T-cell (primary cell): ENCODE data around the gene LENG9. TPM values are rescaled to one million over a fixed set of nuclear protein-coding genes. Genes with fewer than 3 reads are reported as not detected.

ENCODE experiments used
- ATAC-seq, 4 experiments: fragments of 200-7000 bp in 3 of 4; fragments of 150-1000 bp in 1 of 4; cut with Tn5 transposase; replicated peaks in 1 of 4; 1 replicate in 3 of 4; 2 replicates in 1 of 4; pipeline ENCODE4 v1.10.0; 2021; ENCODE audit warnings: moderate library complexity in 3 of 4, mild to moderate bottlenecking in 2 of 4, moderate number of reproducible peaks in 1 of 4
- CTCF ChIA-PET, 2 donors: fragments of 300-600 bp; sonication (Branson Sonifier 250); formaldehyde crosslinking; loops; one replicate each; lab custom pipeline; 2022; ENCODE audit warnings: antibody characterized with exemption in 2 of 2; lab: Charles Lee
- POLR2A ChIA-PET, 2 donors: fragments of 300-600 bp; sonication (Branson Sonifier 250); formaldehyde crosslinking; loops; one replicate each; lab custom pipeline; 2022; ENCODE audit warnings: antibody characterized with exemption in 2 of 2; lab: Charles Lee
- DNase-seq, 35 experiments: peaks; one replicate each; pipeline versions ENCODE4 v3.0.0 to v3.0.0-alpha.2; 2013 to 2023
- H3K27ac ChIP-seq: one replicate; pipeline ENCODE4 v1.5.1; 2013; ENCODE audit warnings: low read length
- H3K27me3 ChIP-seq, 2 experiments: replicated peaks in 1 of 2; 1 replicate in 1 of 2; 2 replicates in 1 of 2; pipeline versions ENCODE4 v1.6.1 to v1.7.0; 2013; ENCODE audit warnings: low read length in 1 of 2, mixed read lengths in 1 of 2; ENCODE audit not compliant: control insufficient read depth in 2 of 2, insufficient read depth in 2 of 2; ENCODE audit errors: extremely low read depth in 1 of 2
- H3K36me3 ChIP-seq, 2 donors: 1 replicate in 1 of 2; 2 replicates in 1 of 2; pipeline versions ENCODE4 v1.6.1 to v1.7.0; 2013; ENCODE audit warnings: low read length in 1 of 2; ENCODE audit not compliant: control insufficient read depth in 2 of 2, insufficient read depth in 1 of 2; ENCODE audit errors: extremely low read depth in 1 of 2
- H3K4me1 ChIP-seq, 2 experiments: 1 replicate in 1 of 2; 2 replicates in 1 of 2; pipeline versions ENCODE4 v1.6.1 to v1.7.0; 2013; ENCODE audit warnings: low read length in 2 of 2, mixed read lengths in 1 of 2; ENCODE audit not compliant: insufficient read depth in 2 of 2, control insufficient read depth in 1 of 2; ENCODE audit errors: extremely low read depth in 1 of 2
- H3K4me3 ChIP-seq, 2 donors: 1 replicate in 1 of 2; 2 replicates in 1 of 2; pipeline versions ENCODE4 v1.5.1 to v1.7.0; 2013; ENCODE audit warnings: mild to moderate bottlenecking in 2 of 2, low read length in 1 of 2, moderate library complexity in 1 of 2; ENCODE audit not compliant: control insufficient read depth in 1 of 2; ENCODE audit errors: extremely low read depth in 1 of 2
- H3K9me3 ChIP-seq: 2 replicates; pipeline ENCODE4 v1.7.0; 2013
- H3K27ac Mint-ChIP-seq, 2 donors: one replicate each; pipeline ENCODE4 v1.8.0; 2020 to 2021; ENCODE audit warnings: mild to moderate bottlenecking in 2 of 2, mixed read lengths in 2 of 2
- H3K27me3 Mint-ChIP-seq, 2 donors: one replicate each; pipeline ENCODE4 v1.8.0; 2021 to 2022; ENCODE audit warnings: mixed read lengths in 2 of 2
- H3K36me3 Mint-ChIP-seq: one replicate; pipeline ENCODE4 v1.8.0; 2021; ENCODE audit warnings: mixed read lengths
- H3K4me1 Mint-ChIP-seq, 3 donors: one replicate each; pipeline ENCODE4 v1.8.0; 2020 to 2022; ENCODE audit warnings: mixed read lengths in 3 of 3, mild to moderate bottlenecking in 1 of 3
- H3K4me3 Mint-ChIP-seq, 3 donors: one replicate each; pipeline ENCODE4 v1.8.0; 2020 to 2022; ENCODE audit warnings: mild to moderate bottlenecking in 3 of 3, mixed read lengths in 3 of 3, moderate library complexity in 3 of 3
- H3K9me3 Mint-ChIP-seq, 3 donors: one replicate each; pipeline ENCODE4 v1.8.0; 2020 to 2022; ENCODE audit warnings: mixed read lengths in 3 of 3
- WGBS: methylation state at CpG from one replicate; pipeline ENCODE4 v1.1.5; 2013; ENCODE audit warnings: missing lambda C conversion rate; ENCODE audit not compliant: insufficient coverage; 5-methylcytosine and 5-hydroxymethylcytosine counted together
- total RNA-seq, 35 experiments: library from RNA in 6 of 35; stranded (reverse) in 6 of 35; fragments of 120-200 nt in 1 of 35; gene quantifications; one replicate each; pipeline versions ENCODE4 v1.2.1 to v1.2.4 and lab custom pipeline; 2013 to 2026

LENG9 gene
- total RNA-seq, 5 donors from 2014 or later (not counting 1 experiment from before 2014, with no cell fraction given) = 2.2 to 7.9 (median 7.5) TPM

- peak overlapping the region; percentile 51 for H3K27ac ChIP-seq
- POLR2A ChIA-PET = interaction anchor here (0.5 to 1.9 kb wide), 4 partner anchors 9 to 29 kb away, joined by 3 to 7 read pairs (median 4); no protein-coding TSS in a partner anchor
- H3K4me3 Mint-ChIP-seq = peak overlapping the region in 1 of 3 donors; percentile 85
- H3K27me3 ChIP-seq = peaks cover 0 to 6% of the 10 kb centered on the region in 2 experiments
- WGBS = 86% methylated on average over 13 of the region's 15 CpGs
- peak overlapping the region in 1 of 2 donors; percentile 44 for H3K27ac Mint-ChIP-seq
- no peaks in the 10 kb centered on the region for H3K9me3 ChIP-seq
- no peaks in the 10 kb centered on the region for H3K27me3 Mint-ChIP-seq
- CTCF ChIA-PET = no interaction called here
- peaks cover 18% of the 10 kb centered on the region for H3K36me3 Mint-ChIP-seq
- peaks cover 31 to 44% (median 41%) of the 10 kb centered on the region in 3 donors for H3K4me1 Mint-ChIP-seq
- H3K36me3 ChIP-seq = peaks cover 10 to 46% of the 10 kb centered on the region in 2 donors
- DNase-seq = peak in 1 of 35 experiments; percentile 8
- H3K9me3 Mint-ChIP-seq = no peaks in the 10 kb centered on the region
- peaks cover 7 to 54% of the 10 kb centered on the region in 2 experiments for H3K4me1 ChIP-seq
- peak overlapping the region in 1 of 2 donors; percentile 83 for H3K4me3 ChIP-seq
- no peak for ATAC-seq
Observed at GRCh38 chr19:54462047-54462654, 1.4 kb downstream of the LENG9 start.

- H3K4me1 Mint-ChIP-seq = peaks cover 31 to 44% (median 41%) of the 10 kb centered on the region in 3 donors
- H3K9me3 Mint-ChIP-seq = no peaks in the 10 kb centered on the region
- H3K27me3 Mint-ChIP-seq = no peaks in the 10 kb centered on the region
- ChIA-PET CTCF (no interaction called here), POLR2A (interaction anchor here (0.5 to 1.1 kb wide), 4 partner anchors 9 to 28 kb away, joined by 3 to 7 read pairs (median 3); no protein-coding TSS in a partner anchor)
- Histone ChIP-seq H3K9me3 (no peaks in the 10 kb centered on the region), H3K4me1 (peaks cover 7 to 54% of the 10 kb centered on the region in 2 experiments), H3K27ac (no peak overlapping the region), H3K27me3 (peaks cover 0 to 6% of the 10 kb centered on the region in 2 experiments), H3K4me3 (no peak overlapping the region), H3K36me3 (peaks cover 10 to 51% of the 10 kb centered on the region in 2 donors)
- H3K27ac Mint-ChIP-seq = peak overlapping the region in 1 of 2 donors; percentile 44
- no peak for ATAC-seq
- DNase-seq = no peak
- H3K36me3 Mint-ChIP-seq = peaks cover 18% of the 10 kb centered on the region
- H3K4me3 Mint-ChIP-seq = peak overlapping the region in 2 of 3 donors; percentile 51 to 85
- WGBS = no CpG with 5 or more reads among the region's 3 CpGs
Observed at GRCh38 chr19:54461613-54462012, 2.0 kb downstream of the LENG9 start.

- peak overlapping the region in 2 of 3 donors; percentile 51 to 85 for H3K4me3 Mint-ChIP-seq
- CTCF ChIA-PET = no interaction called here
- POLR2A ChIA-PET = interaction anchor here (0.5 to 1.1 kb wide), 3 partner anchors 8 to 11 kb away, joined by 3 to 4 read pairs (median 3); no protein-coding TSS in a partner anchor
Observed at GRCh38 chr19:54461210-54461609, 2.4 kb downstream of the LENG9 start.

GRCh38 chr19:54460230-54461005 lies 3.2 kb downstream of the LENG9 start:
- H3K36me3 Mint-ChIP-seq = peaks cover 18% of the 10 kb centered on the region
- no peaks in the 10 kb centered on the region for H3K27me3 Mint-ChIP-seq
- DNase-seq (no peak), ATAC-seq (no peak)
- Histone ChIP-seq H3K4me1 (peaks cover 7 to 54% of the 10 kb centered on the region in 2 experiments), H3K27ac (no peak overlapping the region), H3K4me3 (no peak overlapping the region), H3K9me3 (no peaks in the 10 kb centered on the region), H3K36me3 (peaks cover 19 to 63% of the 10 kb centered on the region in 2 donors), H3K27me3 (peaks cover 0 to 6% of the 10 kb centered on the region in 2 experiments)
- H3K4me1 Mint-ChIP-seq = peaks cover 31 to 41% (median 40%) of the 10 kb centered on the region in 3 donors
- WGBS = 87% methylated on average over 27 of the region's 39 CpGs
- ChIA-PET POLR2A (interaction anchor here (0.5 to 1.3 kb wide), 3 partner anchors 9 to 587 kb away, joined by 4 to 6 read pairs (median 4); partner anchors contain the start of gene LENG8 (in 1 of the 2)), CTCF (no interaction called here)
- no peak overlapping the region for H3K27ac Mint-ChIP-seq
- H3K4me3 Mint-ChIP-seq = peak overlapping the region in 1 of 3 donors; percentile 17
- H3K9me3 Mint-ChIP-seq = no peaks in the 10 kb centered on the region

More at GRCh38 chr19:54461210-54461609, 2.4 kb downstream of the LENG9 start:
- peaks cover 31 to 44% (median 41%) of the 10 kb centered on the region in 3 donors for H3K4me1 Mint-ChIP-seq
- peak overlapping the region in 1 of 2 donors; percentile 44 for H3K27ac Mint-ChIP-seq
- peaks cover 18% of the 10 kb centered on the region for H3K36me3 Mint-ChIP-seq
- no peak for ATAC-seq
- Histone ChIP-seq H3K4me3 (no peak overlapping the region), H3K36me3 (peaks cover 14 to 55% of the 10 kb centered on the region in 2 donors), H3K27me3 (peaks cover 0 to 6% of the 10 kb centered on the region in 2 experiments), H3K9me3 (no peaks in the 10 kb centered on the region), H3K4me1 (peaks cover 7 to 54% of the 10 kb centered on the region in 2 experiments), H3K27ac (no peak overlapping the region)
- WGBS = 87% methylated on average over 6 of the region's 27 CpGs
- H3K27me3 Mint-ChIP-seq = no peaks in the 10 kb centered on the region
- DNase-seq = no peak
- no peaks in the 10 kb centered on the region for H3K9me3 Mint-ChIP-seq

GRCh38 chr19:54459282-54460229 lies 4.0 kb downstream of the LENG9 start:
- Histone ChIP-seq H3K9me3 (no peaks in the 10 kb centered on the region), H3K4me3 (no peak overlapping the region), H3K27ac (no peak overlapping the region), H3K36me3 (peaks cover 25 to 72% of the 10 kb centered on the region in 2 donors), H3K4me1 (peaks cover 7 to 51% of the 10 kb centered on the region in 2 experiments), H3K27me3 (peaks cover 0 to 6% of the 10 kb centered on the region in 2 experiments)
- ChIA-PET CTCF (no interaction called here), POLR2A (interaction anchor here in 1 of 2 donors (0.5 to 1.3 kb wide), 3 partner anchors 11 to 599 kb away, joined by 3 to 6 read pairs (median 4); partner anchors contain the start of gene LENG8)
- peak overlapping the region in 2 of 3 donors; percentile 17 to 21 for H3K4me3 Mint-ChIP-seq
- no peaks in the 10 kb centered on the region for H3K27me3 Mint-ChIP-seq
- 85% methylated on average over 12 of the region's 16 CpGs for WGBS
- H3K9me3 Mint-ChIP-seq = no peaks in the 10 kb centered on the region
- H3K4me1 Mint-ChIP-seq = peaks cover 31 to 43% (median 40%) of the 10 kb centered on the region in 3 donors
- ATAC-seq (no peak), DNase-seq (no peak)
- peaks cover 24% of the 10 kb centered on the region for H3K36me3 Mint-ChIP-seq
- peak overlapping the region in 1 of 2 donors; percentile 41 for H3K27ac Mint-ChIP-seq
